GM23248 (cell line): Measurements from ENCODE around the gene DOCK10.

Source experiments
- EZH2 ChIP-seq: fragments of 200-600 bp; sonication (generic); IDR thresholded peaks from 2 replicates; pipeline ENCODE4 v1.6.1; 2018; ENCODE audit warnings: antibody characterized with exemption, mild to moderate bottlenecking; ENCODE audit not compliant: insufficient read depth, poor library complexity, severe bottlenecking
- EZH2phosphoT487 ChIP-seq: fragments of 200-600 bp; sonication (generic); IDR thresholded peaks from 2 replicates; pipeline ENCODE4 v1.6.1; 2018; ENCODE audit warnings: antibody characterized with exemption, moderate library complexity, mild to moderate bottlenecking, low read depth; ENCODE audit not compliant: insufficient read depth

DNA sequence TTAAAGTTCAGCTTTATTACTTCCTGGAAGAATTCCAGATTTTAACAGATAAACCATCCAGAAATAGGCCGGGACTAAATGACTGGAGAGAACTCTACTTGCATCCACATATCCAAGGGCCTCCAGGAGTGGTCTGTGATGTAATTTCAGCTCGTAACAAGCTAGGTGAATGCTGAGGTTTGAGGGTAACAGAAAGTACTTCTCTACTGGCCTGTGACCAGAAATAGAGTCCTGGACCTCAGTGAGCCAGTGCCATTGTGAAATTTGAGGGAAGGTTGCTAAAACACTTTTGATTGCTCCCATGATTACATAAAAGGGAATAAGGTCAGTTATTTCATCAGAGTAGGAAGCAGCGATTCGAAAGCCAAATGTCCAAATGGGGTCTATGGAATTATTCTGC is 158.1 kb downstream of the DOCK10 start:
- TF ChIP-seq EZH2 (no peak), EZH2phosphoT487 (no peak)
